ENCODE data around the gene PIK3AP1. TPM values are rescaled to one million over a fixed set of nuclear protein-coding genes. Genes with fewer than 3 reads are reported as not detected.
A peak's percentile ranks its signal among the peaks of the same experiment; 100 is the strongest.

Gene PIK3AP1
- total and polyA plus RNA-seq, 2 of the 13 experiments (the other 11 are each of a cell fraction or from before 2014, with no cell fraction given): 3.6 to 13.8 TPM

- TF ChIP-seq, protein P1, sequence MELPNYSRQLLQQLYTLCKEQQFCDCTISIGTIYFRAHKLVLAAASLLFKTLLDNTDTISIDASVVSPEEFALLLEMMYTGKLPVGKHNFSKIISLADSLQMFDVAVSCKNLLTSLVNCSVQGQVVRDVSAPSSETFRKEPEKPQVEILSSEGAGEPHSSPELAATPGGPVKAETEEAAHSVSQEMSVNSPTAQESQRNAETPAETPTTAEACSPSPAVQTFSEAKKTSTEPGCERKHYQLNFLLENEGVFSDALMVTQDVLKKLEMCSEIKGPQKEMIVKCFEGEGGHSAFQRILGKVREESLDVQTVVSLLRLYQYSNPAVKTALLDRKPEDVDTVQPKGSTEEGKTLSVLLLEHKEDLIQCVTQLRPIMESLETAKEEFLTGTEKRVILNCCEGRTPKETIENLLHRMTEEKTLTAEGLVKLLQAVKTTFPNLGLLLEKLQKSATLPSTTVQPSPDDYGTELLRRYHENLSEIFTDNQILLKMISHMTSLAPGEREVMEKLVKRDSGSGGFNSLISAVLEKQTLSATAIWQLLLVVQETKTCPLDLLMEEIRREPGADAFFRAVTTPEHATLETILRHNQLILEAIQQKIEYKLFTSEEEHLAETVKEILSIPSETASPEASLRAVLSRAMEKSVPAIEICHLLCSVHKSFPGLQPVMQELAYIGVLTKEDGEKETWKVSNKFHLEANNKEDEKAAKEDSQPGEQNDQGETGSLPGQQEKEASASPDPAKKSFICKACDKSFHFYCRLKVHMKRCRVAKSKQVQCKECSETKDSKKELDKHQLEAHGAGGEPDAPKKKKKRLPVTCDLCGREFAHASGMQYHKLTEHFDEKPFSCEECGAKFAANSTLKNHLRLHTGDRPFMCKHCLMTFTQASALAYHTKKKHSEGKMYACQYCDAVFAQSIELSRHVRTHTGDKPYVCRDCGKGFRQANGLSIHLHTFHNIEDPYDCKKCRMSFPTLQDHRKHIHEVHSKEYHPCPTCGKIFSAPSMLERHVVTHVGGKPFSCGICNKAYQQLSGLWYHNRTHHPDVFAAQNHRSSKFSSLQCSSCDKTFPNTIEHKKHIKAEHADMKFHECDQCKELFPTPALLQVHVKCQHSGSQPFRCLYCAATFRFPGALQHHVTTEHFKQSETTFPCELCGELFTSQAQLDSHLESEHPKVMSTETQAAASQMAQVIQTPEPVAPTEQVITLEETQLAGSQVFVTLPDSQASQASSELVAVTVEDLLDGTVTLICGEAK (IDR thresholded peaks at IDR 0.05): no peak
- TF ChIP-seq, protein P1 (CRISPR knock-in tag; IDR thresholded peaks at IDR 0.05): no peak; the same call in 1 of the 2 replicates
- TF ChIP-seq ATF2 (CRISPR knock-in tag; IDR thresholded peaks at IDR 0.05) (0 out of 2 replicates have a peak, but pooled peaks have one; percentile 45), TRIM24 (CRISPR knock-in tag; IDR thresholded peaks at IDR 0.05) (peak; percentile 83), ZMAT5 (CRISPR knock-in tag; IDR thresholded peaks at IDR 0.05; ENCODE audit: borderline replicate concordance, low read depth) (no peak), HNF4A (CRISPR knock-in tag; IDR thresholded peaks at IDR 0.05) (peak; percentile 99), HOXA5 (CRISPR knock-in tag; IDR thresholded peaks at IDR 0.05) (no peak), PAXIP1 (CRISPR knock-in tag; conservative IDR thresholded peaks at IDR 0.05) (peak; percentile 75)
- TF ChIP-seq, protein P2, sequence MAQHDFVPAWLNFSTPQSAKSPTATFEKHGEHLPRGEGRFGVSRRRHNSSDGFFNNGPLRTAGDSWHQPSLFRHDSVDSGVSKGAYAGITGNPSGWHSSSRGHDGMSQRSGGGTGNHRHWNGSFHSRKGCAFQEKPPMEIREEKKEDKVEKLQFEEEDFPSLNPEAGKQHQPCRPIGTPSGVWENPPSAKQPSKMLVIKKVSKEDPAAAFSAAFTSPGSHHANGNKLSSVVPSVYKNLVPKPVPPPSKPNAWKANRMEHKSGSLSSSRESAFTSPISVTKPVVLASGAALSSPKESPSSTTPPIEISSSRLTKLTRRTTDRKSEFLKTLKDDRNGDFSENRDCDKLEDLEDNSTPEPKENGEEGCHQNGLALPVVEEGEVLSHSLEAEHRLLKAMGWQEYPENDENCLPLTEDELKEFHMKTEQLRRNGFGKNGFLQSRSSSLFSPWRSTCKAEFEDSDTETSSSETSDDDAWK (CRISPR knock-in tag; IDR thresholded peaks at IDR 0.05): no peak
These were observed 82.6 kb downstream of the PIK3AP1 start (continued) for GRCh38 chr10:96637709-96638108.
